Sigmoid colon (tissue), 3 donors: ENCODE data around the gene ADCY2.

Experiments used
- CTCF ChIP-seq, 4 experiments: fragments of 450-650 bp in 3 of 4; fragments of 200-600 bp in 1 of 4; IDR thresholded peaks; one replicate each; pipeline ENCODE4 v1.5.1; 2016 to 2019; ENCODE audit warnings: antibody characterized with exemption in 4 of 4, mild to moderate bottlenecking in 3 of 4, moderate library complexity in 2 of 4
- POLR2A ChIP-seq, 2 donors: fragments of 450-650 bp; IDR thresholded peaks; one replicate each; pipeline ENCODE4 v1.6.1; 2016; ENCODE audit warnings: antibody characterized with exemption in 2 of 2, mild to moderate bottlenecking in 2 of 2, moderate library complexity in 2 of 2

GRCh38 chr5:7728076-7728475, 332.1 kb downstream of the ADCY2 start:
- no peak for TF ChIP-seq CTCF (IDR thresholded peaks at IDR 0.05)
- TF ChIP-seq POLR2A (IDR thresholded peaks at IDR 0.05), result no peak
